ENCODE data around the gene TBC1D7. TPM values are rescaled to one million over a fixed set of nuclear protein-coding genes. Genes with fewer than 3 reads are reported as not detected.

Gene TBC1D7
- total and polyA plus RNA-seq, 10 donors: 10.9 to 20.9 (median 15.7) TPM

DNA sequence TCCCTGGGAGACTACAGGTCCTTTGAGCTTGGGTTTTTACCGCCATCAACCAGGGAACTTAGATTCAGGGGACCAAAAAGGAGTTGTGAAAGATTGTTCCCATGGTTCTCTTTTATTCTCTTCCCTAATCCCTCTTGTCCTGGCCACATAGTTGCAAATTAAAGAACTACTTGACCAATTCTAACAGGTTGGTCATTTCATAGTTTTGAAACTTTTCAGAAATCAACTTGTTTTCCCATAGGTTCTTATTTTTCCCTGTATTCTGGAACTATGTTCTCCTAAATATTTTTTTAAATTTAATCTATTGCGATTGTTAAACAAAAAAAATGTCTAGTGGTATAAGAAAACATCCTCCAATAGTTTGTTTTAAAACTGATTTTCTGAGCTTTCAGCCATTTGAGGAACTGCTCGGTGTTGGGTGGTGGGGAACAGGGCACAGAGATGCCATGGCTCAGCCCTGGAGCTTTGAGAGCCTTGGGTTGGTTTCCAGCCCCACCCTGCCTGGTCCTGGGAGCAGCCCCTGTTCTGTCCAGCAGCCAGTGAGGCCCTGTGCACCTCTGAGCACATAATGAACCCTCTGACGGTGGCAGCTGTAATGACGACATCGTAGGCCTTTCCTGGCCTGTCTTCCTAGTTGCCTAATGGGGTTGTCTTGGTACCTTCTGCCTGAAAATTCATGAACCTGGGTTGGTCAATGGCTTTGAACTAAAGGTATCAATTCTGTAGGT, 53.5 kb downstream of the TBC1D7 start:
- Histone ChIP-seq H3K36me3 (peaks cover 0 to 31% (median 2%) of the 10 kb centered on the region in 6 donors), H3K4me3 (peak overlapping the region in 7 of 8 donors; percentile 24 to 72 (median 43)), H3K4me1 (peaks cover 0 to 97% (median 38%) of the 10 kb centered on the region in 6 donors), H3K9me3 (no peaks in the 10 kb centered on the region), H3K27me3 (replicated peaks in 1 of 7) (no peaks in the 10 kb centered on the region), H3K27ac (peak overlapping the region in 7 of 8 donors; percentile 71 to 84 (median 80))
- no peak for DNase-seq
- 49 to 68% (median 58%) methylated on average over 5 to 6 of the region's 6 CpGs for WGBS, 5 donors
- no peak for TF ChIP-seq POLR2A (IDR thresholded peaks at IDR 0.05)
- no peak for TF ChIP-seq POLR2AphosphoS5 (IDR thresholded peaks at IDR 0.05)
- no peak for TF ChIP-seq CTCF (IDR thresholded peaks at IDR 0.05 in 8 of 11, conservative IDR thresholded peaks at IDR 0.05 in 3 of 11)
- intact Hi-C loops (cut with DNase I; ENCODE audit: low total_unique reads): loop anchor here (10.0 kb wide), 1 partner anchor 80 kb away; no protein-coding TSS in a partner anchor

- peaks cover 0 to 97% (median 40%) of the 10 kb centered on the region in 6 donors for H3K4me1 ChIP-seq
- H3K27ac ChIP-seq: peak overlapping the region in 7 of 8 donors; percentile 71 to 84 (median 80)
- TF ChIP-seq POLR2A (IDR thresholded peaks at IDR 0.05): no peak
- peak; percentile 53 to 70 (median 64) for TF ChIP-seq POLR2AphosphoS5 (IDR thresholded peaks at IDR 0.05)
- no peak for TF ChIP-seq CTCF (IDR thresholded peaks at IDR 0.05 in 8 of 11, conservative IDR thresholded peaks at IDR 0.05 in 3 of 11)
- H3K27me3 ChIP-seq (replicated peaks in 1 of 7): no peaks in the 10 kb centered on the region
- H3K36me3 ChIP-seq: peaks cover 0 to 24% (median 2%) of the 10 kb centered on the region in 6 donors
- H3K4me3 ChIP-seq: peak overlapping the region in 7 of 8 donors; percentile 24 to 72 (median 43)
- DNase-seq: peak; percentile 88
- WGBS, 5 donors: 28 to 43% (median 32%) methylated on average over 21 of the region's 21 CpGs
- H3K9me3 ChIP-seq: no peaks in the 10 kb centered on the region
- intact Hi-C loops (cut with DNase I; ENCODE audit: low total_unique reads): loop anchor here (10.0 kb wide), 1 partner anchor 79 kb away; no protein-coding TSS in a partner anchor
Measured at GRCh38 chr6:13273931-13274706, 54.2 kb downstream of the TBC1D7 start.

GRCh38 chr6:13273202-13273930, 55.0 kb downstream of the TBC1D7 start:
- Histone ChIP-seq H3K4me1 (peaks cover 0 to 97% (median 40%) of the 10 kb centered on the region in 6 donors), H3K27me3 (replicated peaks in 1 of 7) (no peaks in the 10 kb centered on the region), H3K4me3 (peak overlapping the region; percentile 24 to 72 (median 41)), H3K9me3 (no peaks in the 10 kb centered on the region), H3K36me3 (peaks cover 0 to 16% (median 2%) of the 10 kb centered on the region in 6 donors), H3K27ac (peak overlapping the region; percentile 44 to 84 (median 78))
- 24 to 36% (median 32%) methylated on average over 9 to 10 of the region's 10 CpGs for WGBS, 5 donors
- DNase-seq: no peak
- intact Hi-C loops (cut with DNase I; ENCODE audit: low total_unique reads): loop anchor here (10.0 kb wide), 1 partner anchor 79 kb away; no protein-coding TSS in a partner anchor
- no peak for TF ChIP-seq POLR2A (IDR thresholded peaks at IDR 0.05)
